ENCODE results near the gene ZNF577. TPM values are rescaled to one million over a fixed set of nuclear protein-coding genes. Genes with fewer than 3 reads are reported as not detected.

ZNF577 gene
- total RNA-seq, 2 donors from 2014 or later: 14.5 to 30.4 TPM

DNA sequence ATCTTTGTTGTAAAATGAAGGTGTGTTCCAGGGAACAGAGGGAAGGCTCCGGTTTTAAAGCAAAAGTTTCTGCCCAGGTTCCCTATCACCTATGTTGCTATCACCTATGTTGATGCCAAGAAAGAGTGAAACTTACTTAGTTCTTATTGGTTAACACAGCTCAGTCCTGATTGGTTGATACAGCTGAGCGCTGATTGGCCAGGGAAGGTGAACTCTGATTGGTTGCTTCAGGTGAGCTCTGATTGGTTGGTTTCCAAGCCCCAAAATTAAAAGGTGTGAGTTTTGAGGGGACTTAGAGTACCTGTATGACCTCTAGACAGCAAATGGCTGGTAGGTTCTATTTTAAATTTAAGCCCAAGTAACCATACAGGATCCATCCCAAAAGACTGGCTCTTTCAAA is 50.6 kb downstream of the ZNF577 start:
- no peak overlapping the region for H3K27ac ChIP-seq
- ATAC-seq (ENCODE audit: insufficient number of reproducible peaks, low FRiP score, low read depth): no peak
- H3K4me3 ChIP-seq: no peak overlapping the region

DNA sequence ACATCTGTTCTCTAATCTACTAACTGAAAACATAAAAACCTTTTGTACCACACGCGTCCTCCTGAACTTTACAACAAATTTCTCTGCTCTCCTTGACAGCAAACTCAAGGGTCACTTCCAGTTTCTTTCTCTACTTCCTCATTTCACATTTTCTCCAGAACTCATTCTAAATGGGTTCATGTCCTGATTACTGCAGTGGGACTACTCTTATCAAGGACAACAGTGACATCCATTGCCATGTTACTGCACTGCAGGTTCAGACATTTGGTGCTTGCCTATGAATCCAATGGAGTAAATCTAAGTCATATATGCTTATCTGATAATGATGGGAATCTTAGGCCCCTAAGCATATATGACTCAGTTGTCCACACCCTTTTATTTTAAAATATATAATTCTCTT is 57.5 kb downstream of the ZNF577 start:
- H3K27me3 ChIP-seq (replicated peaks; ENCODE audit: insufficient read depth): no peaks in the 10 kb centered on the region
- no peak for DNase-seq (ENCODE audit: low spot score)
- no peak for ATAC-seq (ENCODE audit: insufficient number of reproducible peaks, low FRiP score, low read depth)

More for the DNA sequence above, 50.6 kb downstream of the ZNF577 start:
- Histone ChIP-seq H3K27me3 (replicated peaks; ENCODE audit: insufficient read depth) (no peaks in the 10 kb centered on the region), H3K4me1 (ENCODE audit: control insufficient read depth in 1 of 2, low read depth in 2 of 2) (no peaks in the 10 kb centered on the region), H3K9me3 (no peaks in the 10 kb centered on the region), H3K36me3 (no peaks in the 10 kb centered on the region)
- TF ChIP-seq, protein P1, sequence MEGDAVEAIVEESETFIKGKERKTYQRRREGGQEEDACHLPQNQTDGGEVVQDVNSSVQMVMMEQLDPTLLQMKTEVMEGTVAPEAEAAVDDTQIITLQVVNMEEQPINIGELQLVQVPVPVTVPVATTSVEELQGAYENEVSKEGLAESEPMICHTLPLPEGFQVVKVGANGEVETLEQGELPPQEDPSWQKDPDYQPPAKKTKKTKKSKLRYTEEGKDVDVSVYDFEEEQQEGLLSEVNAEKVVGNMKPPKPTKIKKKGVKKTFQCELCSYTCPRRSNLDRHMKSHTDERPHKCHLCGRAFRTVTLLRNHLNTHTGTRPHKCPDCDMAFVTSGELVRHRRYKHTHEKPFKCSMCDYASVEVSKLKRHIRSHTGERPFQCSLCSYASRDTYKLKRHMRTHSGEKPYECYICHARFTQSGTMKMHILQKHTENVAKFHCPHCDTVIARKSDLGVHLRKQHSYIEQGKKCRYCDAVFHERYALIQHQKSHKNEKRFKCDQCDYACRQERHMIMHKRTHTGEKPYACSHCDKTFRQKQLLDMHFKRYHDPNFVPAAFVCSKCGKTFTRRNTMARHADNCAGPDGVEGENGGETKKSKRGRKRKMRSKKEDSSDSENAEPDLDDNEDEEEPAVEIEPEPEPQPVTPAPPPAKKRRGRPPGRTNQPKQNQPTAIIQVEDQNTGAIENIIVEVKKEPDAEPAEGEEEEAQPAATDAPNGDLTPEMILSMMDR (IDR thresholded peaks at IDR 0.05): no peak
- no peak for DNase-seq (ENCODE audit: low spot score)

GRCh38 chr19:51824281-51825005 is 63.3 kb downstream of the ZNF577 start:
- Histone ChIP-seq H3K27ac (peak overlapping the region in 1 of 2 donors; percentile 21), H3K36me3 (no peaks in the 10 kb centered on the region), H3K27me3 (replicated peaks; ENCODE audit: insufficient read depth) (no peaks in the 10 kb centered on the region), H3K9me3 (no peaks in the 10 kb centered on the region), H3K4me3 (no peak overlapping the region), H3K4me1 (ENCODE audit: control insufficient read depth in 1 of 2, low read depth in 2 of 2) (no peaks in the 10 kb centered on the region)
- DNase-seq (ENCODE audit: low spot score) (no peak), ATAC-seq (ENCODE audit: insufficient number of reproducible peaks, low FRiP score, low read depth) (no peak)
- TF ChIP-seq, protein P1 (IDR thresholded peaks at IDR 0.05): no peak

More for the DNA sequence above, 57.5 kb downstream of the ZNF577 start:
- Histone ChIP-seq H3K4me3 (no peak overlapping the region), H3K27ac (no peak overlapping the region), H3K9me3 (no peaks in the 10 kb centered on the region), H3K4me1 (ENCODE audit: control insufficient read depth in 1 of 2, low read depth in 2 of 2) (no peaks in the 10 kb centered on the region), H3K36me3 (no peaks in the 10 kb centered on the region)
- TF ChIP-seq, protein P1 (IDR thresholded peaks at IDR 0.05): no peak

DNA sequence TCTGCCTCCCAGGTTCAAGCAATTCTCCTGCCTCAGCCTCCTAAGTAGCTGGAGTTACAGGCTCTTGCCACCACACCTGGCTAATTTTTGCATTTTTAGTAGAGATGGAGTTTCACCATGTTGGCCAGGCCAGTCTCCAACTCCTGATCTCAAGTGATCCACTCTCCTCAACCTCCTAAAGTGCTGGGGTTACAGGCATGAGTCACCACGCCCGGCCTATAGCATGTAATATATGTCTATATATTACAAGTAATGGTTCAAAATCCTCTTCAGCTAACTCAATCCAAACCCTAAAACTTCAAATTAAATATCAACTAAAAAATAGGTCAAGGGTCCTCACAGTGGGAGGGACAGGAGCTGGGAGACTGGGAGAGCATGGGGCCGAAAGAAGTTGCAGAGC is 64.8 kb downstream of the ZNF577 start:
- H3K9me3 ChIP-seq: no peaks in the 10 kb centered on the region
- ATAC-seq (ENCODE audit: insufficient number of reproducible peaks, low FRiP score, low read depth) (no peak), DNase-seq (ENCODE audit: low spot score) (no peak)
- H3K27ac ChIP-seq: no peak overlapping the region
- peaks cover 0 to under 1% of the 10 kb centered on the region in 2 donors for H3K4me1 ChIP-seq (ENCODE audit: control insufficient read depth in 1 of 2, low read depth in 2 of 2)
- no peak overlapping the region for H3K4me3 ChIP-seq
- H3K27me3 ChIP-seq (replicated peaks; ENCODE audit: insufficient read depth): no peaks in the 10 kb centered on the region
- TF ChIP-seq, protein P1 (IDR thresholded peaks at IDR 0.05): no peak
- H3K36me3 ChIP-seq: no peaks in the 10 kb centered on the region

DNA sequence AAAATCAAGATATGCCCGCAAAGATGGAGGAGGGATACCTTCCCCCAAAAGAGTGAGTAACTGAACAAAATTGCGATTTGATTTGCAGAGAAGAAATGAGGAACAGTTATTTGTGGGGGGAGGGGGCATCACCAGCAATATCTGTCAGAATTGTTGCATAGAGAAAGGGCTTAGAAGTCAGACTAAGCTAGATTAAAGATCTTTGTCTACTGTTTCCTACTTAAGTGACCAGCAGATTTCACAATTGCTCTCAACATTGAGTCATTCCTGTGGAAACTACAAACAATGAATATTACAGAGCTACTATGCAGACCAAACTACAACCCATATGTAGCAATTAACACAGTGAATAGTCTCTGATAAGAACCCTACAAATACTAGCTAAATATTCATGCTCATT is 65.4 kb downstream of the ZNF577 start:
- TF ChIP-seq, protein P1 (IDR thresholded peaks at IDR 0.05): no peak
- no peaks in the 10 kb centered on the region for H3K9me3 ChIP-seq
- H3K4me3 ChIP-seq: no peak overlapping the region
- no peaks in the 10 kb centered on the region for H3K36me3 ChIP-seq
- DNase-seq (ENCODE audit: low spot score) (no peak), ATAC-seq (ENCODE audit: insufficient number of reproducible peaks, low FRiP score, low read depth) (no peak)
- H3K27me3 ChIP-seq (replicated peaks; ENCODE audit: insufficient read depth): no peaks in the 10 kb centered on the region
- H3K4me1 ChIP-seq (ENCODE audit: control insufficient read depth in 1 of 2, low read depth in 2 of 2): peaks cover 3 to 7% of the 10 kb centered on the region in 2 donors
- H3K27ac ChIP-seq: no peak overlapping the region
